Epithelial cell of umbilical artery (primary cell): Measurements from ENCODE around the gene LIMK1. TPM values are rescaled to one million over a fixed set of nuclear protein-coding genes. Genes with fewer than 3 reads are reported as not detected.

Source experiments
- total RNA-seq: library from RNA; depleted of rRNA; stranded (reverse); fragments of >200 nt; gene quantifications from 2 replicates; pipeline ENCODE4 v1.2.3, GENCODE V29; 2014

The LIMK1 gene
- total RNA-seq = 22.5 and 23.4 TPM in 2 replicates

GRCh38 chr7:74083117-74083876, at the start of gene LIMK1:
LIMK1 (plus strand) TSS chr7:74083804; CDS start chr7:74083991, 187 bp downstream.

Other genes starting within 250 kb of the LIMK1 start
- gene METTL27, start 241.3 kb upstream of the LIMK1 start, total RNA-seq = 0.97 and 1.7 TPM in 2 replicates
- not detected in 2 replicates for gene TMEM270, start 222.6 kb upstream of the LIMK1 start, total RNA-seq
- gene ELN, start 55.6 kb upstream of the LIMK1 start, total RNA-seq = 0.30 TPM in 1 of 2 replicates, not detected in the other
- 328 and 399 TPM in 2 replicates for gene EIF4H, start 90.6 kb downstream of the LIMK1 start, total RNA-seq
- 0.32 and 0.61 TPM in 2 replicates for gene LAT2, start 126.2 kb downstream of the LIMK1 start, total RNA-seq
- 24.4 and 36.3 TPM in 2 replicates for gene RFC2, start 170.6 kb downstream of the LIMK1 start, total RNA-seq
- 25.5 and 29.9 TPM in 2 replicates for gene CLIP2, start 205.6 kb downstream of the LIMK1 start, total RNA-seq